Osteocyte (in vitro differentiated cells): ENCODE data around the gene ADAP1. TPM values are rescaled to one million over a fixed set of nuclear protein-coding genes. Genes with fewer than 3 reads are reported as not detected.
"Not testable (repeated sequence)": the region's sequence is repeated elsewhere in the genome, so short reads cannot be mapped to it uniquely, and the experiment has no call there.

Experiments used
- DNase-seq: peaks from one replicate; pipeline ENCODE4 v3.0.0; 2021; ENCODE audit warnings: mixed read lengths; ENCODE audit not compliant: unreplicated experiment; ENCODE audit errors: extremely low spot score
- H3K27ac Mint-ChIP-seq: one replicate; pipeline ENCODE4 v1.8.0; 2021; ENCODE audit warnings: mild to moderate bottlenecking, mixed read lengths; ENCODE audit not compliant: unreplicated experiment
- H3K27me3 Mint-ChIP-seq: one replicate; pipeline ENCODE4 v1.8.0; 2021; ENCODE audit warnings: mixed read lengths; ENCODE audit not compliant: unreplicated experiment
- H3K36me3 Mint-ChIP-seq: one replicate; pipeline ENCODE4 v1.8.0; 2021; ENCODE audit warnings: mixed read lengths; ENCODE audit not compliant: unreplicated experiment
- H3K4me1 Mint-ChIP-seq: one replicate; pipeline ENCODE4 v1.8.0; 2021; ENCODE audit warnings: mixed read lengths; ENCODE audit not compliant: unreplicated experiment
- H3K4me3 Mint-ChIP-seq: one replicate; pipeline ENCODE4 v1.8.0; 2021; ENCODE audit warnings: mild to moderate bottlenecking, moderate library complexity, mixed read lengths; ENCODE audit not compliant: unreplicated experiment
- H3K9me3 Mint-ChIP-seq: one replicate; pipeline ENCODE4 v1.8.0; 2021; ENCODE audit warnings: mixed read lengths; ENCODE audit not compliant: unreplicated experiment
- CTCF ChIP-seq: fragments of 200-600 bp; sonication (generic); IDR thresholded peaks from 2 replicates; pipeline ENCODE4 v1.5.0; 2021; ENCODE audit warnings: antibody characterized with exemption, mild to moderate bottlenecking, moderate library complexity
- total RNA-seq: library from RNA; stranded (reverse); gene quantifications from 2 replicates; pipeline ENCODE4 v1.2.1, GENCODE V29; 2021

The ADAP1 gene
- total RNA-seq, 1 donor from 2014 or later, result 5.8 TPM

- peaks cover 27% of the 10 kb centered on the region for H3K4me1 Mint-ChIP-seq
- peaks cover 6% of the 10 kb centered on the region for H3K36me3 Mint-ChIP-seq
- H3K27me3 Mint-ChIP-seq, result no peaks in the 10 kb centered on the region
- H3K27ac Mint-ChIP-seq, result no peak overlapping the region
- no peak for TF ChIP-seq CTCF
- DNase-seq, result no peak
- H3K9me3 Mint-ChIP-seq, result no peaks in the 10 kb centered on the region
- no peak overlapping the region for H3K4me3 Mint-ChIP-seq
Measured at GRCh38 chr7:963236-964078, 9.0 kb upstream of the ADAP1 start.

DNA sequence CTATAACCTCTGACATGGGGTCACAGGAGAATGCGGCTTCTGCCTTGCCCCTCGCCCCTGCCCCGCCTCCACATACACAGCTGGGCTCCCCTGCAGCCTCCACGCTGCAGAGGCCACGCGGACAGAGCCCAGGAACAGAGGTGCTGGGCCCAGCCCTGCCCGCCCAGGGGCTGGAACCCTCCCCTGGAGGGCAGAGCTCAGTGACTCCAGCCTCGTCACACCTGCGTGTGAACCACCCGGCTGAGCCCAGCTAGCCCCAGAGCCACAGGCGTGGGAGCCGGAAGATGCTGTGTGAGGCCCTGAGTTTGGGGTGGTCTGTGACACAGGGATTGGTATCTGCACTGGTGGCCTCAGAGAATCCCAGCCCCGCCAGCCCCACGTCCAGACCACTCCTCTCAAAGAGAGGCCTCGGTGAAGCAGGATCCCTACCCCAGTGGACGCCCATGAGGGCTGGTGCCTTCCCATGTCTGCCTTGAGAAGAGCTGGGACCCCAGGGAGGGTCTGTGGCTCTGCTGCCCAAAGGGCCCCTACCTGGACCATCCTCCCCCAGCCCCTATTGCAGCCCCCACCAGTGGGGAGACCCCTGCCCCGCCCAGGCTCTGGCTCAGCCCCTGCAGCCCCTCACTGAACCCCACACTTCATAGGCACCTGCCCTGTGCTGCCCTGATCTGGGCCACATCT, 8.1 kb upstream of the ADAP1 start:
- no peak for TF ChIP-seq CTCF
- Mint-ChIP-seq H3K36me3 (peaks cover under 1% of the 10 kb centered on the region), H3K4me3 (no peak overlapping the region), H3K27ac (no peak overlapping the region), H3K27me3 (no peaks in the 10 kb centered on the region), H3K4me1 (peaks cover 27% of the 10 kb centered on the region), H3K9me3 (no peaks in the 10 kb centered on the region)
- no peak for DNase-seq

GRCh38 chr7:961546-962400, 7.3 kb upstream of the ADAP1 start:
- Mint-ChIP-seq H3K27me3 (no peaks in the 10 kb centered on the region), H3K4me1 (peaks cover 27% of the 10 kb centered on the region), H3K36me3 (no peaks in the 10 kb centered on the region), H3K4me3 (no peak overlapping the region), H3K9me3 (no peaks in the 10 kb centered on the region), H3K27ac (no peak overlapping the region)
- no peak for DNase-seq
- TF ChIP-seq CTCF, result no peak

GRCh38 chr7:960972-961371, 6.5 kb upstream of the ADAP1 start:
- not testable (repeated sequence) for H3K9me3 Mint-ChIP-seq, H3K27ac Mint-ChIP-seq, H3K36me3 Mint-ChIP-seq, H3K4me3 Mint-ChIP-seq, DNase-seq, H3K27me3 Mint-ChIP-seq
- peaks cover 21% of the 10 kb centered on the region for H3K4me1 Mint-ChIP-seq

DNA sequence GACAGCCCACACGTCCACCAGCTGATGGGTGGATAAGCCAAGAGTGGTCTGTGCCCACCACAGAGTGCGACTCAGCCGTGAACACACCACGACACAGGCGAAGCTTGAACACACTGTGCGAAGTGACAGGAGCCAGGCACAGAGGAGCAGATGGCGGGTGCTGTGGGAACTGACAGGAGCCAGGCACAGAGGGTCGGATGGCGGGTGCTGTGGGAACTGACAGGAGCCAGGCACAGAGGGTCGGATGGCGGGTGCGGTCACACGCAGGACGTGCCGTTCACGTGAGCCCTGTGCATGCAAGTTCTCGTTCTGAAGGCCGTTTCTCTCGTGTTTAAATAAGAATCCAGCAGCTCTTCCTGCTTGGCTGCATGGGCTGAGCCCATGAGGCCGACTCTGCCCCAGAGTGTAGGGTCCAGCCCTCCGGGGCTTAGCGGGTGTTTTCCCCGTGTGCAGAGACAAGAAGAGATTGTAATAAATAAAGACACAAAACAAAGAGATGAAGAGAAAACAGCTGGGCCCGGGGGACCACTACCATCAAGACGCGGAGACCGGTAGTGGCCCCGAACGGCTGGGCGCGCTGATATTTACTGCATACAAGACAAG, 5.9 kb upstream of the ADAP1 start:
- TF ChIP-seq CTCF, result no peak
- no peak overlapping the region for H3K4me3 Mint-ChIP-seq
- H3K4me1 Mint-ChIP-seq, result peaks cover 15% of the 10 kb centered on the region
- H3K9me3 Mint-ChIP-seq, result no peaks in the 10 kb centered on the region
- no peaks in the 10 kb centered on the region for H3K36me3 Mint-ChIP-seq
- no peak for DNase-seq
- H3K27me3 Mint-ChIP-seq, result peaks cover under 1% of the 10 kb centered on the region
- H3K27ac Mint-ChIP-seq, result no peak overlapping the region

DNA sequence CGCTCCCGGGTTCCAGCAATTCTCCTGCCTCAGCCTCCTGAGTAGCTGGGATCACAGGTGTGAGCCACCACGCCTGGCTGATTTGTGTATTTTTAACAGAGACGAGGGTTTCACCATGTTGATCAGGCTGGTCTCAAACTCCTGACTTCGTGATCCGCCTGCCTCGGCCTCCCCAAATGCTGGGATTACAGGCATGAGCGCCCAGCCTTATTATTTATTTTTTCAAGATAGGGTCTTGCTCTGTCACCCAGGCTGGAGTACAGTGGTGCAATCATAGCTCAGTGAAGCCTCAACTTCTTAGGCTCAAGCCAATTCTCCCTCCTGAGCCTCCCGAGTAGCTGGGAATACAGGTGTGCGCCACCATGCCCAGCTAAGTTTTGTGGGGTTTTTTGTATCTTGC, 5.3 kb upstream of the ADAP1 start:
- not testable (repeated sequence) for H3K9me3 Mint-ChIP-seq

More for the DNA sequence above, 5.3 kb upstream of the ADAP1 start:
- DNase-seq, H3K27me3 Mint-ChIP-seq, H3K36me3 Mint-ChIP-seq, H3K4me3 Mint-ChIP-seq, H3K27ac Mint-ChIP-seq: not testable (repeated sequence)
- peaks cover 12% of the 10 kb centered on the region for H3K4me1 Mint-ChIP-seq
